22Rv1 (cell line): ENCODE measurements around the gene GPR17.

Source experiments
- H3K27ac ChIP-seq: fragments of 450-650 bp; 2 replicates; pipeline ENCODE4 v1.5.1; 2017
- ZFX ChIP-seq: fragments of 450-650 bp; IDR thresholded peaks from 2 replicates; pipeline ENCODE4 v1.6.1; 2017; ENCODE audit warnings: antibody characterized with exemption, borderline replicate concordance
- TF ChIP-seq, protein P1 (sequence below): fragments of 450-650 bp; IDR thresholded peaks from 2 replicates; pipeline ENCODE4 v1.5.1; 2017; ENCODE audit warnings: mild to moderate bottlenecking

The GPR17 gene

DNA sequence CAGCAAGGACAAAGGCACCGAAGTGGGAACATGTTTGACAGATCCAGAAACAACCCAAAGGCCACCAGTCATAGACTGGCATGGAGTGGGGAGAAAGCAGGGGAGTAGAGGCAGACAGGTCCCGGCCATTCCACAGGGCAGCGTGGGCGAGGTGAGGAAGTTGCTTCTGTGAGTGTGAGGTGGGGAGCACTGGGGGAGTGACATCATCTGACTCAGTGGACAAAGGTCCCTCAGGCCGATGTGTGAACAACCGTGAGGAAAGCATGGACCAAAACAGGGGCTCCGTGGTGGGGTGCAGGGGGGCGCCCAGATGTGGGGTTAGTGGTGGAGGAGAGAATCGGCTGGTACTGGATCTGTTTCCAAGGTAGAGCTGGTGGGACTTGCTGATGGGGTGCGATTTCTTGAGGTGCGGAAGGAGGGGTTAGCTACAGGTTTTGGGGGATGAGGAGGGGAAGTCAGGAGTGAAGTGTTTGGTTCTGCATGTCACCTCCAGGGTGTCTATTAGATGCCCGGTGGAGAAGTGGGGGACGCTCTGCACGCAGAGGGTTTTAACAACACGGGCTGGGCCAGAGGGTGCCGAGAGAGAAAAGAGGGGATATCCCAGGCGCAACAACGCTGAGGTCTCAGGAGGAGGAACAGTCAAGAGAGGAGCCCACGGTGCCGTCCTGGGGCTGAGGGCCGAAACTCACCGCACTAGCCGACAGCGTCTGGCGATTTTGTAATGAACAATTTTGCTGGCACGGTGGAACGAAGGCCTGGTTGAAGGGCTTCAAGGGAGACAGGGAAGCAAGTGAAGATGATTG, 52.8 kb downstream of the GPR17 start:
- H3K27ac ChIP-seq: no peak overlapping the region

DNA sequence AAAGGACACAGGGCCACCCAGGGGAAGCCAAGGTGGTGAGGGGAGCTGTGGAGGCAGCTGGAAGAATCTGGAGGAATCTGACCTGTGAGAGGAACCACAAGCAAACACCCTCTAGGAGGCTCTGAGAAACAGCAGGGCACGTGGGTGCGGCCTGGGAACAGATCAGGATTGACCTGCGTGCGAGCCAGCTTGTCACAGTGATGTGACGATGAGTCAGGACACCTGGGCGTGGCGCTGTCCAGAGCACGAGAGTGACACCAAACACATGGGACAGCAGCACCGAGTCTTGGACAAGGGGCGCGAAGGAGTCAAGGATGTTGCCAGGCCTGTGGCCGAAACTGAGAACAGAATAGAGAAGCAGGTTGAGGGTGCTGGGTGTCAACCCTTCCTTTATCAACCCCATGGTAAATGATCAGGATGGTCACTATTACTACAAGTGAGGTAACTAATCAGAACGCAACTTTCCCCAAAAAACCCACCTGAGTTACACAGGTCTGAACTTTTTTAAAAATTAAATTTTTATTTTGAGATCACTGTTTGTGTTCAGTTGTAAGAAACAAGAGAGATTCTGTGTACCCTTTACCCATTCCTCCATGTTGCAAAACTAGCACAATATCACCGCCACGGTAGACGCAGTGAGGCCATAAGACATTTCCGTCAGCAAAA, 54.7 kb downstream of the GPR17 start:
- no peak for TF ChIP-seq ZFX
- TF ChIP-seq, protein P1, sequence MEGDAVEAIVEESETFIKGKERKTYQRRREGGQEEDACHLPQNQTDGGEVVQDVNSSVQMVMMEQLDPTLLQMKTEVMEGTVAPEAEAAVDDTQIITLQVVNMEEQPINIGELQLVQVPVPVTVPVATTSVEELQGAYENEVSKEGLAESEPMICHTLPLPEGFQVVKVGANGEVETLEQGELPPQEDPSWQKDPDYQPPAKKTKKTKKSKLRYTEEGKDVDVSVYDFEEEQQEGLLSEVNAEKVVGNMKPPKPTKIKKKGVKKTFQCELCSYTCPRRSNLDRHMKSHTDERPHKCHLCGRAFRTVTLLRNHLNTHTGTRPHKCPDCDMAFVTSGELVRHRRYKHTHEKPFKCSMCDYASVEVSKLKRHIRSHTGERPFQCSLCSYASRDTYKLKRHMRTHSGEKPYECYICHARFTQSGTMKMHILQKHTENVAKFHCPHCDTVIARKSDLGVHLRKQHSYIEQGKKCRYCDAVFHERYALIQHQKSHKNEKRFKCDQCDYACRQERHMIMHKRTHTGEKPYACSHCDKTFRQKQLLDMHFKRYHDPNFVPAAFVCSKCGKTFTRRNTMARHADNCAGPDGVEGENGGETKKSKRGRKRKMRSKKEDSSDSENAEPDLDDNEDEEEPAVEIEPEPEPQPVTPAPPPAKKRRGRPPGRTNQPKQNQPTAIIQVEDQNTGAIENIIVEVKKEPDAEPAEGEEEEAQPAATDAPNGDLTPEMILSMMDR: no peak

More for the DNA sequence above, 52.8 kb downstream of the GPR17 start:
- TF ChIP-seq ZFX: no peak
- TF ChIP-seq, protein P1: no peak

DNA sequence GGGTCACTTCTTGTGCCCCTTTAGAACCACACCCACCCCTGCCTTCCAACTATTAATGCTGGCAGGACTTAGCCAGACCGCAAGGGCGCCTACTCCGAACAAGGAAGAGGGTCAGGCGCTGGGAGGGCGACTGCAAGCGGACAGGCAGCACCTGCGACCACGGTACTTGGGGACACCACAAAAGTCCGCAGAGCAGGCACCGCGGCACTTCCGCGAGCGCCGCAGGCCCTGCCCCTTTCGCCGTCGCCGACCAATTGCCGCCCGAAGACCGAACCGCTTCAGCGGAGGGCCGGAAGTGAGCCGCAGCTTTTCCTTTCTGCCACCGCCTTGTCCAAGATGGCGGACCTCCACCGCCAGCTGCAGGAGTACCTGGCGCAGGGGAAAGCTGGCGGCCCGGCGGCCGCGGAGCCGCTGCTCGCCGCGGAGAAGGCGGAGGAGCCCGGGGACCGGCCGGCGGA, 55.3 kb downstream of the GPR17 start, which contains the start of gene SFT2D3:
TSS of gene SFT2D3 (plus strand) at position 305 of the 458 bp plus-strand sequence. CDS start at position 337, 32 bp downstream.
- peak within 1 kb of the TSS; percentile 92 for H3K27ac ChIP-seq
- TF ChIP-seq, protein P1: no peak
- no peak for TF ChIP-seq ZFX

More for the DNA sequence above, 54.7 kb downstream of the GPR17 start:
- H3K27ac ChIP-seq: peak overlapping the region; percentile 92

DNA sequence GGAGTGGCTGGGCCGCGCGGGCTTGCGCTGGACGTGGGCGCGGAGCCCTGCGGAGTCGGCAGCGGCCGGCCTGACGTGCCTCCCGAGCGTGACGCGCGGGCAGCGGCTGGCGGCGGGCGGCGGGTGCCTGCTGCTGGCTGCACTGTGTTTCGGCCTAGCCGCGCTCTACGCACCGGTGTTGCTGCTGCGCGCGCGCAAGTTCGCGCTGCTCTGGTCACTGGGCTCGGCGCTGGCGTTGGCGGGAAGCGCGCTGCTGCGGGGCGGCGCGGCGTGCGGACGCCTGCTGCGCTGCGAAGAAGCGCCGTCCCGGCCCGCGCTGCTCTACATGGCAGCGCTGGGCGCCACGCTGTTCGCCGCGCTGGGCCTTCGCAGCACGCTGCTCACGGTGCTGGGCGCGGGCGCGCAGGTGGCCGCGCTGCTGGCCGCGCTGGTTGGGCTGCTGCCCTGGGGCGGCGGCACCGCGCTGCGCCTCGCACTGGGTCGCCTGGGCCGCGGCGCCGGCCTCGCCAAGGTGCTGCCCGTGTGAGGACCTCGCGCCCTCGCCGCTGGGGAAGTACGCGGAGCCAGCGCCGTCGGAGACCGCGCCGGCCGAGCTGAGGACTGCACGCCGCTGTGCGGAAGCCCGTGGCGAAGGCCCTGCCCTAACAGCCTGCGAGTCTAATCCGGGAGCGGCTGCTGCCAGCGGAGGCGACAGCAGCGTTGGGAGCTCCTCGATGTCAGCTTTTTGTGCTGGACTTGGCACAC, 55.9 kb downstream of the GPR17 start:
- H3K27ac ChIP-seq: peak overlapping the region; percentile 92
- TF ChIP-seq ZFX: no peak
- TF ChIP-seq, protein P1: no peak
